Inflammatory macrophage treated with lipopolysaccharide for 1 hour (primary cell): ENCODE measurements around the gene KLHL36.
"Not testable (repeated sequence)": the region's sequence is repeated elsewhere in the genome, so short reads cannot be mapped to it uniquely, and the experiment has no call there.

Source experiments
- DNase-seq, 2 donors: peaks; one replicate each; pipeline ENCODE4 v3.0.0-alpha.2; 2020 to 2022

The KLHL36 gene

GRCh38 chr16:84617041-84617790, 31.1 kb upstream of the KLHL36 start:
- no peak for DNase-seq

- peak; percentile 98 to 99 for DNase-seq
Measured at GRCh38 chr16:84617791-84618580, 30.3 kb upstream of the KLHL36 start, which contains the start of gene COTL1. Gene COTL1, minus strand, starts transcription at chr16:84618078. Its CDS starts 164 bp downstream, at chr16:84617914.

- no peak for DNase-seq
Measured at GRCh38 chr16:84618581-84619460, 29.5 kb upstream of the KLHL36 start.

GRCh38 chr16:84620913-84621312, 27.4 kb upstream of the KLHL36 start:
- DNase-seq: not testable (repeated sequence)

- DNase-seq: no peak
Measured at GRCh38 chr16:84625556-84625955, 22.8 kb upstream of the KLHL36 start.

- no peak for DNase-seq
Measured at GRCh38 chr16:84628226-84628731, 20.0 kb upstream of the KLHL36 start.

GRCh38 chr16:84629580-84629979, 18.7 kb upstream of the KLHL36 start:
- DNase-seq: no peak

GRCh38 chr16:84630009-84630408, 18.3 kb upstream of the KLHL36 start:
- DNase-seq: no peak

GRCh38 chr16:84630446-84631152, 17.7 kb upstream of the KLHL36 start:
- no peak for DNase-seq

- DNase-seq: no peak
Measured at GRCh38 chr16:84631153-84631466, 17.2 kb upstream of the KLHL36 start.

- peak; percentile 16 to 45 for DNase-seq
Measured at GRCh38 chr16:84631886-84632285, 16.4 kb upstream of the KLHL36 start.

GRCh38 chr16:84632862-84633261, 15.4 kb upstream of the KLHL36 start:
- DNase-seq: not testable (repeated sequence)

GRCh38 chr16:84633622-84634021, 14.7 kb upstream of the KLHL36 start:
- DNase-seq: no peak

GRCh38 chr16:84635702-84636101, 12.6 kb upstream of the KLHL36 start:
- DNase-seq: no peak

- DNase-seq: no peak
Measured at GRCh38 chr16:84637709-84638108, 10.6 kb upstream of the KLHL36 start.

GRCh38 chr16:84638231-84638806, 10.0 kb upstream of the KLHL36 start:
- DNase-seq: no peak

GRCh38 chr16:84640145-84640544, 8.2 kb upstream of the KLHL36 start:
- no peak for DNase-seq

GRCh38 chr16:84641643-84642358, 6.5 kb upstream of the KLHL36 start:
- no peak for DNase-seq

GRCh38 chr16:84643180-84643583, 5.1 kb upstream of the KLHL36 start:
- peak; percentile 59 to 74 for DNase-seq

- no peak for DNase-seq
Measured at GRCh38 chr16:84643674-84644073, 4.6 kb upstream of the KLHL36 start.
